Tibial nerve (tissue), 4 donors: ENCODE results near the gene ZNF438.
"Not testable (repeated sequence)": the region's sequence is repeated elsewhere in the genome, so short reads cannot be mapped to it uniquely, and the experiment has no call there.

Source experiments
- CTCF ChIP-seq, 5 experiments: fragments of 200-600 bp in 3 of 5; fragments of 450-650 bp in 2 of 5; sonication (generic) in 3 of 5; IDR thresholded peaks; one replicate each; pipeline ENCODE4 v1.5.1; 2016 to 2019; ENCODE audit warnings: antibody characterized with exemption in 5 of 5, mild to moderate bottlenecking in 3 of 5, moderate library complexity in 2 of 5
- EP300 ChIP-seq, 2 donors: sonication (generic); formaldehyde crosslinking; IDR thresholded peaks; one replicate each; pipeline ENCODE4 v1.6.1; 2017; ENCODE audit warnings: antibody characterized with exemption in 2 of 2, mild to moderate bottlenecking in 1 of 2
- POLR2A ChIP-seq, 2 donors: fragments of 450-650 bp; IDR thresholded peaks; one replicate each; pipeline ENCODE4 v1.6.1; 2017; ENCODE audit warnings: antibody characterized with exemption in 2 of 2, mild to moderate bottlenecking in 2 of 2, moderate library complexity in 2 of 2

DNA sequence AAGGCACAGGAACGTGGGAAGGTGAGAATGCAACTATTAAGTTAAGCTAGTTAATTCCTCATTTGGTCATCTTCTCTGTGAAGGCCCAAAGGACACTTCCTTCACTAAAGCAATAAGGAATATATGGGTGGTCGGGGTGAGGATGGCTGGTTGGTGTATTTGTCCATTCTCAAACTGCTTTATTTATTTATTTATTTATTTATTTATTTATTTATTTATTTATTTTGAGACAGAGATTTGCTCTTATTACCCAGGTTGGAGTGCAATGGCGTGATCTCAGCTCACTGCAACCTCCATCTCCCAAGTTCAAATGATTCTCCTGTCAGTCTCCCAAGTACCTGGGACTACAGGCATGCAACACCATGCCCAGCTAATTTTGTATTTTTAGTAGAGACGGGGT is 236.6 kb downstream of the ZNF438 start:
- TF ChIP-seq CTCF, POLR2A, EP300 (IDR thresholded peaks at IDR 0.05): not testable (repeated sequence)
